ENCODE data around the gene BACH2.

BACH2 gene

DNA sequence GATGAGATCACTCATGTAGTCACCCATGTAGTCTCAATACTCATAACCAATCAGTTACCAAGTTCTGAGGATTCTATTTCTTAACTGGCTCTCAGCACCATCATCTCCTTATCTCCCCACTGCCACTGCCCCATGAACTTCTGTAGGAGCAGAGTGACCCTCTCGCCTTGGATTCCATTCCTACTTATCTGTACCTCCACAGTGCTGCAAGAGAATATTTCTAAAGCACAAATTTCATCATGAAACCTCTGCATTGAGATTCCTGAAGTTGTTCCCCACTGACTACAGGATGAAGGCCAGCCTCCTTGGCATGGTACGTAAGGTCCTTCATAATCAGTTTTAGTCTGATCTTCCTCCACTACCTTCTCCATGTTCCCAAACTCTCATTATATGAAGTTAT lies 34.8 kb downstream of the BACH2 start:
- H3K27me3 ChIP-seq (ENCODE audit: low read depth), result peaks cover 2% of the 10 kb centered on the region; the same call in 1 of the 2 replicates
- no peaks in the 10 kb centered on the region for H3K4me1 ChIP-seq
- no peak overlapping the region for H3K4me3 ChIP-seq
- no peaks in the 10 kb centered on the region for H3K9me3 ChIP-seq
- in situ Hi-C loops (cut with MboI; ENCODE audit: low sequenced_read_pairs), result no loop called here
- DNase-seq (ENCODE audit: low spot score in 2 of 2), result no peak
- no peaks in the 10 kb centered on the region for H3K36me3 ChIP-seq (replicated peaks)

DNA sequence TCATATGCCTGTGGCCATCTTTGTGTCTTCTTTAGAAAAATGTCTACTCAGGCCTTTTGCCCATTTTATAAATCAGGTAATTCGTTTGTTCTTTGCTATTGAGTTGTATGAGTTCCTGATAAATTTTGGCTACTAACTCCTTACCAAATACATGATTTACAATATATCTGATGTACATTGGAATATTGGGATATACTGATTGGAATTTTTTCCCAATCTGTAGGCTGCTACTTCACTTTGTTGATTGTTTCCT lies 39.2 kb downstream of the BACH2 start:
- no peak overlapping the region for H3K4me3 ChIP-seq
- in situ Hi-C loops (cut with MboI; ENCODE audit: low sequenced_read_pairs), result no loop called here
- no peaks in the 10 kb centered on the region for H3K9me3 ChIP-seq
- no peaks in the 10 kb centered on the region for H3K27me3 ChIP-seq (ENCODE audit: low read depth)
- H3K36me3 ChIP-seq (replicated peaks), result no peaks in the 10 kb centered on the region
- H3K4me1 ChIP-seq, result no peaks in the 10 kb centered on the region
- no peak for DNase-seq (ENCODE audit: low spot score in 2 of 2)

DNA sequence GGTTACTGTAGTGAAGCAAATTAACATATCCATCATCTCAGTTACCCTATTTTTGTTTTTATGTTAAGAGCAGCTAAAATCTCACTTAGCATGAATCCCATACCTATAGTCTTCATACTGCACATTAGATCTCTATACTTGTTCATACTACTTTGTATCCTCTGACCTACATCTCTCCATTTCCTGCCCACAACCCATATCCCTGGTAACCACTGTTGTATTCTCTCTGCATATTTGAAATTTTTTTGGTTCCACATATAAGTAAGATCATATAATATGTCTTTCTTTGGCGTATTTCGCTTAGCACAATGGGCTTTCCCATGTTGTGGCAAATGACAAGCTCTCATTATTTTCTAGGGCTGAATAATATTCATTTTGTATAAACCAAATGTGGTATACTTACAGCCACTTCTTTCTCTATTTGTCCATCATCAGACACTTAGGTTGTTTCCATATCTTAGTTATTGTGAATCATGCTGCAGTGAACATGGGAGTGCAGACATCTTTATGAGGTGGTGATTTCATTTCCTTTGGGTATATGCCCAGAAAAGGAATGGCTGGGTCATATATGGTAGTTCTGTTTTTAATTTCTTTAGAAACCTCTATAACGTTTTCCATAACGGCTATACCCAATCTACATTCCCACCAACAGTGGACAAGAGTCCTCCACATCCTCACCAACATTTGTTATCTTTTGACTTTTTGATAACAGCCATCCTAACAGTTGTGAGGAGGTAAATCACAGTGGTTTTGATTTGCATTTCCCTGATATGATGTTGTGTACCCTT lies 39.8 kb downstream of the BACH2 start:
- H3K36me3 ChIP-seq (replicated peaks), result no peaks in the 10 kb centered on the region
- H3K27me3 ChIP-seq (ENCODE audit: low read depth), result no peaks in the 10 kb centered on the region
- no peaks in the 10 kb centered on the region for H3K4me1 ChIP-seq
- no peaks in the 10 kb centered on the region for H3K9me3 ChIP-seq
- no peak overlapping the region for H3K4me3 ChIP-seq
- no peak for DNase-seq (ENCODE audit: low spot score in 2 of 2)
- in situ Hi-C loops (cut with MboI; ENCODE audit: low sequenced_read_pairs), result no loop called here

DNA sequence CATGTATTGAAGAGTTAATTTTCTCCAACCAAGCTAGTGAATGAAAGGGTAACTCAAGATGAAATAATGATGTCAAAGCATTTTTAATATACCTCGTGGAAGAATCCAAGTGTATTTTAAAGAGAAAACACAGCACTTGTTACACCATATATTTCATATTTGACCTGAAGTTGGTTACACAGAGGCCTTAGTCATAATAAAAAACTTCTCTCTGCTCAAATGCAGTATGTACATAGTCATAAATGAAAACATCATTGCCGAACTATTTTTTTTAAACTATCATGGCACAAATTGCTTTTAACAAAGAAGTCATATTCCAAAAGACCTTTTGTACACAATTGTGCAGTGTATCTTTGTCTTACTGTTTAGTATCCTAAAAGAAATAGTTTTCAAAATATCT lies 43.0 kb downstream of the BACH2 start:
- Histone ChIP-seq H3K4me1 (no peaks in the 10 kb centered on the region), H3K4me3 (no peak overlapping the region), H3K9me3 (no peaks in the 10 kb centered on the region), H3K36me3 (replicated peaks) (no peaks in the 10 kb centered on the region), H3K27me3 (ENCODE audit: low read depth) (no peaks in the 10 kb centered on the region)
- no peak for DNase-seq (ENCODE audit: low spot score in 2 of 2)
- in situ Hi-C loops (cut with MboI; ENCODE audit: low sequenced_read_pairs), result no loop called here

DNA sequence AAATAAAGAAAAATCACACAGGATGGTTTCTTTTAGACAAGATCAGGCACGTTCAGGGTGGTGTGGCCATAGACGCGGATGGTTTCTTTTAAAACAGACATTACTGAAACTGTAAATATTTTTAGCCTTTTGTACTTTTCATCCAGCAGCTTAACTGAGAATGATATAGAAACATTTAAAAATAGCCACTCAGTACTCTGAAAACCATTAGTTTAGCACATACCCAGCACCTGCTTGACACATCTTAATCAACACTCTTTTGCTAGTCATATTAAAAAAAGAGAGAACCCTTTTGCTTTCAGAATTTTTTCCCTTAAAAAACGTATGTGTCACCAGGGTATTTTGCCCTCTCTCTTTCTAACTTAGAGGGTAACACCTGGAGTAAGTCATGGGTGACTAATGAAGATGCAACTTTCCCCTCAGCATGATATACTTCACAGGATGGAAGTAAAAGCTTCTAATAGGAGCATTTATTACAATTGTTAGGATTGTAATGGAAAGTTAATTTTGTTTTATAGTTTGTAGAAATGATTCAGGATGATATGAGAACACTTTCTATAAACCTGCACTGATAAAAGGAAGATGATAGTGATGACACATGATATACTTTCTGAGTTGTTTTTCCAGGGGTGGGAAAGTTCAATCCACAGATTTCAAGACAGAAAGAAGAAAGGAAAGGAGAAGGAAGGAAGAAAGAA lies 45.2 kb downstream of the BACH2 start:
- Histone ChIP-seq H3K9me3 (no peaks in the 10 kb centered on the region), H3K4me3 (no peak overlapping the region), H3K4me1 (no peaks in the 10 kb centered on the region), H3K36me3 (replicated peaks) (no peaks in the 10 kb centered on the region), H3K27me3 (ENCODE audit: low read depth) (peaks cover 3% of the 10 kb centered on the region; the same call in 1 of the 2 replicates)
- in situ Hi-C loops (cut with MboI; ENCODE audit: low sequenced_read_pairs), result no loop called here
- DNase-seq (ENCODE audit: low spot score in 2 of 2), result no peak

DNA sequence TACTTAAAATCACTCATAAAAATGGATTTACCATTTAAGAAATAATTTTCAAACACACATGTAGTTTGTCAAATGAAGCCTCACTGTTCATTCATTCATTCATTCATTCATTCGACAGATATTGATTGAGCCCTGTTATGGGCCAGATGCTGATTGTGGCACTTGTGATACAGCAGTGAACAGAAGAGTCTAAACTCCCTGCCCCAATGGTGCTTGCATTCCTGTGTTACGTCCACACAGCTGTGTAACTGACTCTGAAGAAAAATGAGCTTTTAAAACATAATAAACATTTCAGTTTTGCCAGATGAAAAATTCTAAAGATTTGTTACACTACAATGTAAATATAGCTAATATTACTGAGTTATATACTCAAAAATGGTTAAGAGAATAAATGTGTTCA lies 46.2 kb downstream of the BACH2 start:
- H3K27me3 ChIP-seq (ENCODE audit: low read depth), result peaks cover 3% of the 10 kb centered on the region; the same call in 1 of the 2 replicates
- H3K9me3 ChIP-seq, result no peaks in the 10 kb centered on the region
- H3K4me1 ChIP-seq, result no peaks in the 10 kb centered on the region
- no peak overlapping the region for H3K4me3 ChIP-seq
- H3K36me3 ChIP-seq (replicated peaks), result no peaks in the 10 kb centered on the region
- in situ Hi-C loops (cut with MboI; ENCODE audit: low sequenced_read_pairs), result no loop called here
- no peak for DNase-seq (ENCODE audit: low spot score in 2 of 2)

DNA sequence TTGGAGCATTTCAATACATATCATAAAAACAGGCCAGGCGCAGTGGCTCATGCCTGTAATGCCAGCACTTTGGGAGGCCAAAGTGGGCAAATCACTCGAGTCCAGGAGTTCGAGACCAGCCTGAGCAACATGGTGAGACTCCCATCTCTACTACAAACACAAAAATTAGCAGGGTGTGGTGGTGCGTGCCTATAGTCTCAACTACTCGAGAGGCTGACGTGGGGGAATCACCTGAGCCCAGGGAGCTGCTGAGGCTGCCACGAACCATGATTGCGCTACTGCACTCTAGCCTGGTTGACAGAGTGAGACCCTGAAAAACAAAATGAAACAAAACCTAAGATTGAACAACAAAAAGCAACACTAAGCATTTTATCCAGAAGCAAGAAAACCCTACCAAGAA lies 47.2 kb downstream of the BACH2 start:
- Histone ChIP-seq H3K27me3 (ENCODE audit: low read depth) (peaks cover 3% of the 10 kb centered on the region; the same call in 1 of the 2 replicates), H3K4me1 (no peaks in the 10 kb centered on the region), H3K36me3 (replicated peaks) (no peaks in the 10 kb centered on the region), H3K4me3 (no peak overlapping the region), H3K9me3 (no peaks in the 10 kb centered on the region)
- DNase-seq (ENCODE audit: low spot score in 2 of 2), result no peak
- in situ Hi-C loops (cut with MboI; ENCODE audit: low sequenced_read_pairs), result no loop called here

DNA sequence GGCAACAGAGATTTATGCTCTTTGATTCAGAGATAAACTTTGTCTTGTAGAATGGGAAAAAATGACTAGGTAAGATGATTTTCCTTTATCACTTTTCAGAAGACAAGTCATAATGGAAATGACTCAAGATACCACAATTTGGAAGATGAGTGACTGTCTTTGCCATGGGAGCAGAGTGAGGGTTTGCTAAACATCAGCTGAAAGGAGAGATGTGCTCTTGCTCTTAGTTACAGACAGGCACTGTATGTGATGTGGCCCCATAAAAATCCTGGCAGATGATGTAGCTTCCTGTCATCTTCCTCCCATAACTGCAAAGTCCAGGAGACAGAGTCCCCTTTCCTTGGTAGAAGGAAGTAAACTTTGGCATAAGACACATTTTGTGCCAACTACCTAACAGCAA lies 47.6 kb downstream of the BACH2 start:
- no peaks in the 10 kb centered on the region for H3K4me1 ChIP-seq
- H3K4me3 ChIP-seq, result no peak overlapping the region
- H3K27me3 ChIP-seq (ENCODE audit: low read depth), result peaks cover 3% of the 10 kb centered on the region; the same call in 1 of the 2 replicates
- in situ Hi-C loops (cut with MboI; ENCODE audit: low sequenced_read_pairs), result no loop called here
- no peaks in the 10 kb centered on the region for H3K9me3 ChIP-seq
- no peaks in the 10 kb centered on the region for H3K36me3 ChIP-seq (replicated peaks)
- no peak for DNase-seq (ENCODE audit: low spot score in 2 of 2)

DNA sequence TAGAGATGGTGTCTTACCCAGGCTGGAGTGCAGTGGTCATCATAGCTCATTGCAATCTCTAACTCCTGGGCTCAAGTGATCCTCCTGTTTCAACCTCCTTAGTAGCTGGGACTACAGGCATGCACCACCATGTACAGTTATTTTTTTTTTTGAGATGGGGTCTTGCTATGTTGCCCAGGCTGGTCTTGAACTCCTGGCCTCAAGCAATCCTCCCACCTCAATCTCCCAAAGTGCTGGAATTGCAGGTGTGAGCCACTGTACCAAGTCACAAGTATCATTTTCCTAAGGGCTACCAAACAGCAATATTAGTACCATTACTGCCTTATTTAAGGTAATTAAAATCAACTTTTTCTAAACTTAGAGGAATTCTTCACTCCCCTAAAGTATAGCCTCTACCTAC lies 49.4 kb downstream of the BACH2 start:
- H3K4me3 ChIP-seq, result no peak overlapping the region
- peaks cover 3% of the 10 kb centered on the region; the same call in 1 of the 2 replicates for H3K27me3 ChIP-seq (ENCODE audit: low read depth)
- H3K9me3 ChIP-seq, result no peaks in the 10 kb centered on the region
- DNase-seq (ENCODE audit: low spot score in 2 of 2), result no peak
- no peaks in the 10 kb centered on the region for H3K4me1 ChIP-seq
- in situ Hi-C loops (cut with MboI; ENCODE audit: low sequenced_read_pairs), result no loop called here
- no peaks in the 10 kb centered on the region for H3K36me3 ChIP-seq (replicated peaks)

DNA sequence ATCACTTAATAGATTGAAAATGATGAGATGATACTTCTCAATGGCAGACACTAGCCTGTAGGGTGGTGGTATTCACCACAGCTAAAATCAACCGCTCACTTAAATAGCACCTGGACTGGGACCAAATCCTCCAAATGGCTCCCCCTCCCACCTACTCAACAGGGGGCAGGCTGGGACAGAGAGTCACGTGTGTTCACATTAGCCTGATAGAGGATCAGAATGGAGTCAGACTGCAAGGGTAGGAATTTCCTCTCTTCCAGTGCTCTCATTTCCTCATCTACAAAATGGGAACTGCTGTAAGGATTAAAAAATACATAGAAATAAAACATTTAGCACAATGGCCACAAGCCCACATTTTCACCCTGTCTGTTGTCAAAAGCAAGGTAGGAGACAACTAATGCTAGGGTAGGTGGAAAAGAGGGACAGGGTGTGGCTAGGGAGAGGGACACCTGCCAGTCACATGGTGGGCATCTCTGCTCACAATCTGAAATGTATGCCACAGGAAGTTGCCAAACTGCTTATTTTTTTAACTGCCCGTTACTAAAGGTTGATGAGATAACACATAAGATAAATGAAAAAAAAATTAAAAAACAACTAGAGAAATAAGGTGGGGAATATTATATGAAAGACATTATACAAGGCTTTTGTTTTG lies 55.3 kb downstream of the BACH2 start:
- Histone ChIP-seq H3K27me3 (ENCODE audit: low read depth) (no peaks in the 10 kb centered on the region), H3K4me1 (no peaks in the 10 kb centered on the region), H3K9me3 (no peaks in the 10 kb centered on the region), H3K36me3 (replicated peaks) (no peaks in the 10 kb centered on the region), H3K4me3 (no peak overlapping the region)
- no peak for DNase-seq (ENCODE audit: low spot score in 2 of 2)
- in situ Hi-C loops (cut with MboI; ENCODE audit: low sequenced_read_pairs), result no loop called here

DNA sequence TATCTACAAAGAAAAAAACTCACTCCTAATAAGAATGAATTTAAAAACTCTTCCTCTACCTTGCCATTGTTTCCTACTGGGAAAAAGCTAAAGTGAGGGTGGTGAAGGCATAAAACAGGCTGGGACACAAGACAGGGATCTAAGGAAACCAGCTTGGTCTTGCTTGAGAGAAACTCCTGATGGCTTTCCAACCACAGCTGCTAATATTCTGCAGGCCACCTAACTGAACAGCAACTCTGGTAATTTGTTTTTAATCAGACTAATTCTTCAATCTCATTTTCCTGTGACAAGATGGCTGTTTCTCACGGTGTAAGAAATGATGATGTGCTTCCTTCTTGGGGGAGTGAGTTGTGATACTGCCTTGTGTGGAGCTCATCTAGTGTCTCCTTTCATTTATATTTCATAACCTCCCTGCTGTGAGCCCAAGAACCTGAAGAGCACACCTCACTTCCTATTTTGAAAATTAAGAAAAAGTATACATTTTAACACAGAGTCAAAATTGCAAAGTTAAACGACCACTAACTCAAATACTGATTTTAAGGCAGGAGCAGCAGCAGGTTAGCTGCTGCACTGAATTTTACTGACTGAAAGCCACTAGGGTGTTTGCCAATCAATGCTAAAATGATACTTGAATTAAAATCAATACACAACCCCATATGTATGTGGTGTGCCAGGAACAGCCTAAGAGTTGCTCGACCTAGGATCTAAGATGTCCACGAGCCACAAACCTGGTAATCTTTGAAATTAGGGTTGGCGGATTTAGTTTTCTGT lies 58.0 kb downstream of the BACH2 start:
- no peak for DNase-seq (ENCODE audit: low spot score in 2 of 2)
- Histone ChIP-seq H3K36me3 (replicated peaks) (no peaks in the 10 kb centered on the region), H3K9me3 (no peaks in the 10 kb centered on the region), H3K4me1 (no peaks in the 10 kb centered on the region), H3K27me3 (ENCODE audit: low read depth) (peaks cover 3% of the 10 kb centered on the region; the same call in 1 of the 2 replicates), H3K4me3 (no peak overlapping the region)
- in situ Hi-C loops (cut with MboI; ENCODE audit: low sequenced_read_pairs), result no loop called here

DNA sequence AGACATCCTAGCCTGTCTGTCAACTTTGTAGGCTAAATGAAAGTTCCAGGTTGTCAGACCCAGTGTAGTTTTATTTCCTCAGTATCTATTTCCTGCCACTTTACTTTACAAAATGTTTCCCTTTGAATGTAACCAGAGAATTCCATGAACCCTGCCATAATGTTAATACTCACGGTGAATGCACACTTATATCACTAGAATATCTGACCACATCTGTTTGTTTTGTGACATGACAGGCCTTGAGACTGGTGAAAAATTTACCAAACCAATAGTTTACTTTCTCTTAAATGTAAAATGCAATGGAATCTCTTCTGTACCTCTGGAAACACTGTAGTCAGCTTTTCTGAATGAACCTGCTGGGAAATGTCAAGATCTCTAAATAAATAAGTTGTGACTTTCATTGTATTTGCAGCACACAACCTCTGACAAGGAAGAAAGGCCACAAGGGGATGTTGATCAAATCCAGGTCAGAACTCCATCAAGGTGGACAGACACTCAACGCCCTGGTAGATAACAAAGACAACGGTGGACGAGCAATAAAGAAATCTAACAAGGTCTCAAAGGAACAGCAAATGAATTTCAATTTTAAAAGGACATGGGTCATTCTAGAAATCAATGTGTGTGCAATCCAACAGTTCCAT lies 59.2 kb downstream of the BACH2 start:
- DNase-seq (ENCODE audit: low spot score in 2 of 2), result no peak
- peaks cover 12% of the 10 kb centered on the region for H3K27me3 ChIP-seq (ENCODE audit: low read depth)
- H3K4me1 ChIP-seq, result no peaks in the 10 kb centered on the region
- H3K4me3 ChIP-seq, result no peak overlapping the region
- H3K9me3 ChIP-seq, result no peaks in the 10 kb centered on the region
- in situ Hi-C loops (cut with MboI; ENCODE audit: low sequenced_read_pairs), result no loop called here
- H3K36me3 ChIP-seq (replicated peaks), result no peaks in the 10 kb centered on the region

DNA sequence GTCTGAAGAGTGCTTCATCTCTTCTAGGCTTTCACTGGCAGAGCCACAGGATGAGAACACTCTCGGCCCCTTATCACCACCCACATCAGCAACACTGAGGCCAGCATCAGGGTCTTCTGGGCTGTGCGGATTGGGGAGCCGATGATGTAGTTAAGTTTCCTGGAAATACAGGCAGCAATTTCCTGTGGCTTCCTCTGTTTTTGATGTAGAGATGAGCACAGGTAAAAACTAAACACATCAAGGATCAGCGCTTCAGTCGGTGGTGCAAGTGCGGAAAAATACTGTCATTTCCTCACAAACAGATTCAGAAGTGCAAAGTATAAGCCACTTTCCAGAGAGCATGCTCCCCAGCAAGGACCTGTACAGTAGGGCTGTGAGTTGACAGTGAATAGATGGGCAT lies 62.6 kb downstream of the BACH2 start:
- peaks cover 20% of the 10 kb centered on the region for H3K27me3 ChIP-seq (ENCODE audit: low read depth)
- in situ Hi-C loops (cut with MboI; ENCODE audit: low sequenced_read_pairs), result no loop called here
- H3K4me3 ChIP-seq, result no peak overlapping the region
- no peaks in the 10 kb centered on the region for H3K9me3 ChIP-seq
- H3K4me1 ChIP-seq, result no peaks in the 10 kb centered on the region
- H3K36me3 ChIP-seq (replicated peaks), result no peaks in the 10 kb centered on the region
- no peak for DNase-seq (ENCODE audit: low spot score in 2 of 2)

All from HAP-1 (cell line).